H1 (cell line): ENCODE measurements around the gene ABCD2. TPM values are rescaled to one million over a fixed set of nuclear protein-coding genes. Genes with fewer than 3 reads are reported as not detected.

Source experiments
- CTCF ChIA-PET: fragments of 300-600 bp; sonication (Branson Sonifier 250); formaldehyde crosslinking; loops from one replicate; lab custom pipeline; 2021; ENCODE audit not compliant: partially characterized antibody; lab: Charles Lee
- POLR2A ChIA-PET: fragments of 300-600 bp; sonication (Branson Sonifier 250); formaldehyde crosslinking; loops from one replicate; lab custom pipeline; 2021; ENCODE audit warnings: inconsistent platforms; ENCODE audit not compliant: partially characterized antibody; lab: Charles Lee
- DNase-seq, 2 experiments: peaks; one replicate each; pipeline versions ENCODE4 v3.0.0 to v3.0.0-alpha.2; 2010 to 2022; ENCODE audit warnings: low spot score in 2 of 2, low read depth in 1 of 2, mixed read lengths in 1 of 2
- FAIRE-seq: peaks from 2 replicates; lab custom pipeline; 2011; peaks lifted over from hg19 to GRCh38; lab: Jason Lieb, UNC
- H2AFZ ChIP-seq: 2 replicates; pipeline ENCODE4 v1.8.1; 2012; ENCODE audit warnings: low read length, inconsistent platforms
- H2AK5ac ChIP-seq: 2 replicates; pipeline ENCODE4 v1.6.1; 2013; ENCODE audit warnings: low read depth, low read length
- H2BK120ac ChIP-seq: replicated peaks from 2 replicates; pipeline ENCODE3; 2013; ENCODE audit warnings: low read depth, low read length, inconsistent platforms
- H2BK12ac ChIP-seq: 2 replicates; pipeline ENCODE4 v1.6.1; 2013; ENCODE audit warnings: low read depth, low read length
- H2BK15ac ChIP-seq: 2 replicates; pipeline ENCODE4 v1.6.1; 2013; ENCODE audit warnings: low read length
- H2BK20ac ChIP-seq: 2 replicates; pipeline ENCODE4 v1.6.1; 2013; ENCODE audit warnings: low read length
- H2BK5ac ChIP-seq: 2 replicates; pipeline ENCODE4 v1.6.1; 2013; ENCODE audit warnings: low read depth, low read length
- H3K14ac ChIP-seq: 2 replicates; pipeline ENCODE4 v1.6.1; 2013; ENCODE audit warnings: inconsistent platforms; ENCODE audit not compliant: insufficient read length
- H3K18ac ChIP-seq: 2 replicates; pipeline ENCODE4 v1.6.1; 2013; ENCODE audit warnings: low read length; ENCODE audit errors: extremely low read depth
- H3K23ac ChIP-seq: 2 replicates; pipeline ENCODE4 v1.6.1; 2013; ENCODE audit warnings: inconsistent platforms; ENCODE audit not compliant: insufficient read length
- H3K23me2 ChIP-seq: 2 replicates; pipeline ENCODE4 v1.6.1; 2013; ENCODE audit warnings: low read depth, low read length
- H3K27ac ChIP-seq: 2 replicates; pipeline ENCODE4 v1.6.1; 2011; ENCODE audit warnings: low read depth, low read length, inconsistent platforms
- H3K27me3 ChIP-seq, 4 experiments: replicated peaks in 1 of 4; 1 replicate in 1 of 4; 2 replicates in 3 of 4; pipeline versions ENCODE4 v1.6.1 to v1.8.1; 2011 to 2013; ENCODE audit warnings: low read length in 3 of 4, mild to moderate bottlenecking in 3 of 4, inconsistent platforms in 2 of 4, mixed read lengths in 2 of 4, moderate library complexity in 1 of 4; ENCODE audit not compliant: control insufficient read depth in 3 of 4, insufficient read depth in 3 of 4; ENCODE audit errors: extremely low read depth in 1 of 4
- H3K36me3 ChIP-seq, 4 experiments: 2 replicates each; pipeline versions ENCODE4 v1.6.1 to v1.8.1; 2011 to 2013; ENCODE audit warnings: mild to moderate bottlenecking in 4 of 4, low read length in 3 of 4, moderate library complexity in 2 of 4, control low read depth in 1 of 4, inconsistent platforms in 1 of 4; ENCODE audit not compliant: insufficient read depth in 4 of 4, control insufficient read depth in 2 of 4
- H3K4ac ChIP-seq: replicated peaks from 2 replicates; pipeline ENCODE3; 2013; ENCODE audit warnings: low read length, low read depth, mixed read lengths, inconsistent platforms; ENCODE audit not compliant: insufficient read length
- H3K4me1 ChIP-seq, 4 experiments: replicated peaks in 1 of 4; 1 replicate in 1 of 4; 2 replicates in 3 of 4; pipeline versions ENCODE4 v1.6.1 to v1.8.1; 2011 to 2013; ENCODE audit warnings: low read length in 3 of 4, inconsistent platforms in 2 of 4, mixed read lengths in 1 of 4; ENCODE audit not compliant: insufficient read depth in 4 of 4, control insufficient read depth in 3 of 4
- H3K4me2 ChIP-seq, 2 experiments: 2 replicates each; pipeline versions ENCODE4 v1.6.1 to v1.8.1; 2011 to 2013; ENCODE audit warnings: low read depth in 2 of 2, low read length in 2 of 2, control low read depth in 1 of 2, inconsistent platforms in 1 of 2, mild to moderate bottlenecking in 1 of 2; ENCODE audit not compliant: insufficient read depth in 1 of 2
- H3K4me3 ChIP-seq, 4 experiments: fragments of 200-600, 300-600 bp in 1 of 4; sonication (generic), shearing (Covaris generic), sonication (Bioruptor Twin) in 1 of 4; 2 replicates each; pipeline versions ENCODE4 v1.5.1 to v1.8.1; 2011 to 2016; ENCODE audit warnings: low read length in 4 of 4, low read depth in 3 of 4, control low read depth in 2 of 4, inconsistent platforms in 2 of 4, mild to moderate bottlenecking in 2 of 4, mixed read lengths in 1 of 4, moderate library complexity in 1 of 4; ENCODE audit not compliant: insufficient read depth in 2 of 4; ENCODE audit errors: extremely low read depth in 1 of 4
- H3K56ac ChIP-seq: replicated peaks from 2 replicates; pipeline ENCODE3; 2013; ENCODE audit warnings: low read depth, mild to moderate bottlenecking, mixed read lengths, low read length, inconsistent platforms; ENCODE audit not compliant: insufficient read length
- H3K79me1 ChIP-seq: 2 replicates; pipeline ENCODE4 v1.6.1; 2013; ENCODE audit warnings: low read depth, low read length, control low read depth
- H3K79me2 ChIP-seq, 2 experiments: 2 replicates each; pipeline versions ENCODE4 v1.6.1 to v1.8.1; 2012 to 2013; ENCODE audit warnings: low read length in 2 of 2, mild to moderate bottlenecking in 2 of 2, inconsistent platforms in 1 of 2; ENCODE audit not compliant: insufficient read depth in 2 of 2, control insufficient read depth in 1 of 2
- H3K9ac ChIP-seq, 4 experiments: replicated peaks in 1 of 4; 1 replicate in 1 of 4; 2 replicates in 3 of 4; pipeline versions ENCODE4 v1.6.1 to v1.8.1; 2011 to 2013; ENCODE audit warnings: low read depth in 3 of 4, low read length in 3 of 4, control low read depth in 2 of 4, mild to moderate bottlenecking in 2 of 4, moderate library complexity in 2 of 4, inconsistent platforms in 1 of 4; ENCODE audit errors: extremely low read depth in 1 of 4
- H3K9me3 ChIP-seq, 2 experiments: 2 replicates each; pipeline versions ENCODE4 v1.6.1 to v1.8.1; 2012 to 2013; ENCODE audit warnings: mild to moderate bottlenecking in 2 of 2, moderate library complexity in 2 of 2, control low read depth in 1 of 2, inconsistent platforms in 1 of 2, low read depth in 1 of 2, low read length in 1 of 2, mixed read lengths in 1 of 2; ENCODE audit not compliant: insufficient read depth in 2 of 2
- H4K20me1 ChIP-seq, 2 experiments: replicated peaks in 1 of 2; 2 replicates each; pipeline versions ENCODE3 to v1.8.1; 2011 to 2013; ENCODE audit warnings: inconsistent platforms in 2 of 2, low read length in 2 of 2, mild to moderate bottlenecking in 1 of 2; ENCODE audit not compliant: insufficient read depth in 2 of 2, control insufficient read depth in 1 of 2
- H4K5ac ChIP-seq: 2 replicates; pipeline ENCODE4 v1.6.1; 2013; ENCODE audit warnings: low read length, low read depth, mixed read lengths, inconsistent platforms; ENCODE audit not compliant: insufficient read length
- H4K8ac ChIP-seq: 2 replicates; pipeline ENCODE4 v1.8.0; 2013; ENCODE audit warnings: mild to moderate bottlenecking, moderate library complexity, low read length, inconsistent platforms; ENCODE audit not compliant: insufficient read depth; ENCODE audit errors: extremely low read depth
- H4K91ac ChIP-seq: replicated peaks from 2 replicates; pipeline ENCODE3; 2013; ENCODE audit warnings: low read length, mixed read lengths, inconsistent platforms; ENCODE audit not compliant: insufficient read length
- SIN3A ChIP-seq, 2 experiments: IDR thresholded peaks in 1 of 2; conservative IDR thresholded peaks in 1 of 2; 2 replicates each; pipeline ENCODE4 v1.6.1; 2011 to 2012; ENCODE audit warnings: low read length in 2 of 2, improper control_type of control experiment in 1 of 2, low read depth in 1 of 2, mild to moderate bottlenecking in 1 of 2
- polyA plus RNA-seq, 7 experiments: library from polyadenylated mRNA; depleted of rRNA in 3 of 7; stranded (reverse) in 5 of 7; unstranded in 2 of 7; fragments of >200 nt in 5 of 7; fragments of 200-250 nt in 2 of 7; gene quantifications; 1 replicate in 5 of 7; 2 replicates in 1 of 7; 4 replicates in 1 of 7; pipeline versions ENCODE4 v1.2.1 to v1.2.3, GENCODE V29; 2011 to 2013; ENCODE audit warnings: missing spikeins in 2 of 7, mixed read lengths in 2 of 7
- total RNA-seq: library from RNA; stranded (reverse); fragmentation: NEBNext Ultra II Directional; extraction: Animal tissue kit (Norgen Biotek cat#: 25700); gene quantifications from 2 replicates; pipeline ENCODE4 v1.2.1, GENCODE V29; 2021

ABCD2 gene
- total and polyA plus RNA-seq, 2 of the 8 experiments (the other 6 are each of a cell fraction or from before 2014, with no cell fraction given) = not detected

DNA sequence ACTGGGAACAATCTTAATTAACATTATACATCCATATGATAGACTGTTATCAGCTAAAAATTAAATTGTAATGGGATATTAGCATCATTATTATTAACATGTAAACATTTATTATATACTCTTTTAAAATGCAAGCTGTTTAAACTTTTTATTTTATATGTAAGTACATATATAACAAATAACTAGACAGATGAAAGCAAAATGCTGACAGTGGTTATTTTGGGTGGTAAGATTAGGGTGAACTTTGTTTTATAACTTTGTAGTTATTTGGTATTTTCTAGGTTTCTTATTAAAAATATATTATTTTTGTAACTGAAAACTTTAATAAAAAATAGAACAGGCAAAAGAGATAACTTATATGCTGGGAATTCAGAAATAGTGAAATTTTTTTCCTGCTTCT lies 114.0 kb downstream of the ABCD2 start:
- Histone ChIP-seq H3K23me2 (no peaks in the 10 kb centered on the region; the same call in 1 of the 2 replicates), H3K27me3 (no peaks in the 10 kb centered on the region), H3K9me3 (peaks cover 4 to 5% of the 10 kb centered on the region in 2 experiments; a peak in 1 of 4 replicates), H3K4ac (no peak overlapping the region), H3K4me1 (peaks cover 0 to 5% (median 2%) of the 10 kb centered on the region in 4 experiments; a peak in 2 of 7 replicates), H3K23ac (no peak overlapping the region), H4K91ac (no peak overlapping the region), H3K27ac (no peak overlapping the region), H2BK20ac (no peak overlapping the region), H2AFZ (no peak overlapping the region), H4K5ac (no peak overlapping the region), H3K4me2 (no peak overlapping the region), H2BK5ac (no peak overlapping the region), H4K8ac (no peak overlapping the region), H3K79me2 (no peaks in the 10 kb centered on the region), H3K9ac (no peak overlapping the region), H3K14ac (no peak overlapping the region), H2BK12ac (no peak overlapping the region), H3K79me1 (no peaks in the 10 kb centered on the region), H2AK5ac (no peak overlapping the region), H3K36me3 (no peaks in the 10 kb centered on the region), H2BK15ac (no peak overlapping the region), H3K18ac (no peak overlapping the region), H2BK120ac (no peak overlapping the region), H3K56ac (no peak overlapping the region), H4K20me1 (no peaks in the 10 kb centered on the region), H3K4me3 (no peak overlapping the region)
- POLR2A ChIA-PET = no interaction called here
- CTCF ChIA-PET = interaction anchor here (0.6 to 1.9 kb wide), 3 partner anchors 10 to 34 kb away, joined by 3 to 10 read pairs (median 3); no protein-coding TSS in a partner anchor
- FAIRE-seq (no peak), DNase-seq (no peak)
- TF ChIP-seq SIN3A (conservative IDR thresholded peaks at IDR 0.05 in 1 of 2, IDR thresholded peaks at IDR 0.05 in 1 of 2; ENCODE audit: low read depth in 1 of 2, low read length in 2 of 2) = no peak
